GM19351 (cell line): ENCODE results near the gene WFDC9.
"Not testable (repeated sequence)": the region's sequence is repeated elsewhere in the genome, so short reads cannot be mapped to it uniquely, and the experiment has no call there.

Source experiments
- ATAC-seq: cut with Tn5 transposase; IDR thresholded peaks from one replicate; pipeline ENCODE4 v1.9.1; 2021; ENCODE audit warnings: mild to moderate bottlenecking, moderate library complexity; ENCODE audit not compliant: unreplicated experiment

Gene WFDC9

DNA sequence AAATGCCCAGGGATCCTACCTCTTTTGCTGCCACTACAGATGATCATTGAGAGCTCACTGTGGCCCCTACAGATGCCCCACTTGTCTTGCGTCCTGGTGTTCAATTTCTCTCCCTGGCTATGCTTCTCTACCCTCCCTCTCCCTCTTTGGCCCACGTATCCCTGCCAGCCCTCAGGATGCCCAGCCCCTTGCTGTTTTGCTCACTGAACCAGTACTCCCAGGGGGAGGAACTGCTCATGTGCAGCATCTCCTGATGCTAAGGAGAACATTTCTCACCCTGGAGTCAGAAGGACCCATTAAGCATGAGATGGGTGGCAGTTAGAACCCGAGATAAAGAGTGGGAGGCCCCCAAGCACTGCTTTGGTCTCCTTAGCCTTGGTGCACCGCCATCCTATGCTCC lies at the start of gene WFDC9:
TSS of gene WFDC9 (minus strand) at position 101 of the 400 bp plus-strand sequence. CDS start 21,103 bp downstream, outside the sequence.
- no peak for ATAC-seq

DNA sequence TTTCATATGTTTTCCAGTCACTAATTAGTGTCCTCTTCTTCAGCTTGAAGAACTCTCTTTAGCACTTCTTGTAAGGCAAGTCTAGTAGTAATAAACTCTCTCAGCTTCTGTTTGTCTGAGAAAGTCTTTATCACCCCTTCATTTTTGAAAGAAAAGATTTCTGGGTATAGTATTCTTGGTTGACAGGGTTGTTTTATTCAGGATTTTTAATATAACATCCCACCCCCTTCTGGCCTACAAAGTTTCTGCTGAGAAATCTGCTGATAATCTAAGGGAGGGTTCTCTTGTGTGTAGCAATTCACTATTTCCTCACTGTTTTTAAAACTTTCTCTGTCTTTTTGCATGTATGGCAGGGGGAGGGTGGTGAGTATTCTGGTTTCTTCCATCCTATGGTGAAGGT lies 48.6 kb upstream of the WFDC9 start:
- ATAC-seq, result no peak

DNA sequence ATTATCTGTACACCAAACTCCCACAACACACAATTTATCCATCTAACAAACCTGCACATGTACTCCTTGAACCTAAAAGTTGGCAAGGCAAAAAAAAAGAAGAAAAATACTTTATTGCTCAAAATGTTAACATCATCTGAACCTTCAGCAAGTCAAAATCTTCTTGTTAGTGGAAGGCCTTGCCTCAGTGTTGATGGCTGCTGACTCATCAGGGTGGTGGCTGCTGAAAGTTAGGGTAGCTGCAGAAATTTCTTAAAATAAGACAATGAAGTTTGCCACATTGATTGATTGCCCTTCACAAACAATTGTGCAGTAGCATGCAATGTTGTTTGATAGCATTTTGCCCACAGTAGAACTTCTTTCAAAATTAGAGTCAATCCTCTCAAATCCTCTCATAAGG lies 41.7 kb upstream of the WFDC9 start:
- ATAC-seq, result no peak

DNA sequence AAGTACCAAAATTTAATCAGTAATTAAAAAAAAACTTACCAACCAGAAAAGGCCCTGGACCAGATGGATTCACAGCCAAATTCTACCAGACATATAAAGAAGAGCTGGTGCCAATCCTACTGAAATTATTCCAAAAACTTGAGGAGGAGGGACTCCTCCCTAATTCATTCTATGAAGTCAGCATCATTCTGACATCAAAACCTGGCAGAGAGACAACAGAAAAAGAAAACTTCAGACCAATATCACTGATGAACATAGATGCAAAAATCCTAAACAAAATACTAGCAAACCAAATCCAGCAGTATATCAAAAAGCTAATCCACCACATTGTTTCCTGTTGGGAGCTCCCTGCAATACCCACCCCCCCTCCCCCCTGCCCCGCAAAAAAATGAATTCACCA lies 39.1 kb upstream of the WFDC9 start, which contains the start of gene WFDC11:
TSS of gene WFDC11 (minus strand) at position 101 of the 400 bp plus-strand sequence. CDS start 19,639 bp downstream, outside the sequence.
- ATAC-seq, result no peak

DNA sequence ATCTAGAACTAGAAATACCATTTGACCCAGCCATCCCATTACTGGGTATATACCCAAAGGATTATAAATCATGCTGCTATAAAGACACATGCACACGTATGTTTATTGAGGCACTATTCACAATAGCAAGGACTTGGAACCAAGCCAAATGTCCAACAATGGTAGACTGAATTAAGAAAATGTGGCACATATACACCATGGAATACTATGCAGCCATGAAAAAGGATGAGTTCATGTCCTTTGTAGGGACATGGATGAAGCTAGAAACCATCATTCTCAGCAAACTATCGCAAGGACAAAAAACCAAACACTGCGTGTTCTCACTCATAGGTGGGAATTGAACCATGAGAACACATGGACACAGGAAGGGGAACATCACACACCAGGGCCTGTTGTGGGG lies 26.0 kb upstream of the WFDC9 start:
- ATAC-seq, result not testable (repeated sequence)

DNA sequence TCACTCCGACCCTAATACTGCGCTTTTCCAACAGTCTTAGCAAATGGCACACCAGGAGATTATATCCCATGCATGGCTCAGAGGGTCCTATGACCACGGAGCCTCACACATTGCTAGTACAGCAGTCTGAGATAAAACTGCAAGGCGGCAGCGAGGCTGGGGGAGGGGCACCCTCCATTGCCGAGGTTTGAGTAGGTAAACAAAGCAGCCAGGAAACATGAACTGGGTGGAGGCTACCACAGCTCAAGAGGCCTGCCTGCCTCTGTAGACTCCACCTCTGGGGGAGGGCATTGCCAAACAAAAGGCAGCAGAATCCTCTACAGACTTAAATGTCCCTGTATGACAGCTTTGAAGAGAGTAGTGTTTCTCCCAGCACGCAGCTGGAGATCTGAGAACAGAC lies 20.6 kb upstream of the WFDC9 start:
- not testable (repeated sequence) for ATAC-seq

DNA sequence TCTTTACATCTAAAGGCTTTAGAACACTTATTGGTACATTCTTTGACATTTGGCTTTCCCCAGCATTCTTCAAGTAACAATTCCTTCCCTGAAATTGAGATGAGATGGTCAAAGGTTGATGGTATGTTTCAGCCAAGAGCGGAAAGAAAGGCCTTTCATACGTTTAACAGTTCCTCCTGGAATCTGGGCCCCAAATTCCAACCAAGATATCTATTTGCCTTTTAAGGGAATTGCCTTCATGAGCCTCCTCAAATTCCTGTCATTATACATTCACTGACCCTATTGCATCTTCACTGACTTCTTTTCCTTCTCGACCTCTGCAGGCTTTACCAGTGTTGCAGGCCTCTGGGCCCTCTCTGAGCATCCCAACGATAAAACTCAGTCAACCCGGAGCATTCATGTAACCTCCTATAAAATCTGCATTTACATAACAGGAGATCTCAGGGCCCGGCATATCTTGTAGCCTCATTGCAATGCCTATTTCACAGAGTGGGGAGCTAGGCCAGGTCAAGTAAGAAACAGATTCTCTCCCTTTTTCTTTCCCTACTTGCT lies 18.3 kb upstream of the WFDC9 start:
- no peak for ATAC-seq

DNA sequence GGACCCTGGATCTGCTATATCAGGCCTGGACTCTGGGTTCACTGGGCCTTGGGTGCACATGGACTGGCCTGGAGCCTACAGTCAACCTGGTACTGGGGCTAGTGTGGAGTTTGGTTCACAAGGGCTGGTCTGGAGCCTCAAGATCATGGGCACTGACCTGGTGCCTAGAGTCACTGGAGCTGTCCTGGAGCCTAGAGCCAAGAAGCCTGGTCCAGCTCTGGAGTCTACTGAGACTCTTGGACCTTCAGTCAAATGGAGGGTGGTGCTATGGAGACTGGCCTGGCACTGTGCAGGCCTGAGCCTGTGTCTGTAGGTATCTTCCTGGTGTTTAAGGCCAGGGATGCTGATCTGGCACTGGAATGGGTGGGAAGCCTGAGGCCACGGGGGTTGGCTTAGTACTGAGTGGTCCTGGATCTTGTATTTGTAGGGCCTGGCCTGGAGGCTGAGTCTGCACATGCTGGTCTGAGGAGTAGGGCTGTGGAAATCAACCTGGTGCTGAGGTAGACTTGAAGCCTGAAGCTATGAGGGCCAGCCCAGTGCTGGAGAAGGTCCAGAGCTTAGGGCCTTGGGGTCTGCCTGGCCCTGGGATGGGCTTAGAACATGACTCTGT lies 16.5 kb upstream of the WFDC9 start:
- no peak for ATAC-seq

DNA sequence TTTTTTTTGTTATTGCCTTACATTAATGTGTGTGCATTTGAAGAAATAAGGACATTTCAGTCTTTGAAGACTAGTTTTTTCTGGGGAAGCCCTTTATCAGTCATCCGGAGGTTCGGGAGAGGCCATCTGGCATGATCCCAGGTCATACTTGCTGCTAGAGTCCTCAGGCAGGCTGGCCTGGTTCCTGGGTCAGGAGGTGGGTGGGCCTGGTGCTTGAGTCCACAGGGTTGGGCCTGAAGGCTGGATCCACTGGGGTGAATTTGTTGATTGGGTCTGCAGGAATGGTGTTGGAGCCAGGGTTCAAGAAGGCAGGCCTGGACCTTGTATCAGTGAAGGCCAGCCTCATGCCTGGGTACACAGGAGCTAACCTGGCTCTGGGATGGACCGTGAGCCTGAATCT lies 15.8 kb upstream of the WFDC9 start:
- ATAC-seq, result no peak

DNA sequence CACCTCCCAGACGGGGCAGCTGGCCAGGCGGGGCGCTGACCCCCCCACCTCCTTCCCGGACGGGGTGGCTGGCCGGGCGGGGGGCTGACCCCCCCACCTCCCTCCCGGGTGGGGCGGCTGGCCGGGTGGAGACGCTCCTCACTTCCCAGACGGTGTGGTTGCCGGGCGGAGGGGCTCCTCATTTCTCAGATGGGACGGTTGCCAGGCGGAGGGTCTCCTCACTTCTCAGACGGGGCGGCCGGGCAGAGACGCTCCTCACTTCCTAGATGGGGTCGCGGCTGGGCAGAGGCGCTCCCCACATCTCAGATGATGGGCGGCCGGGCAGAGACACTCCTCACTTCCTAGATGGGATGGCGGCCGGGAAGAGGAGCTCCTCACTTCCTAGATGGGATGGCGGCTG lies 14.8 kb upstream of the WFDC9 start:
- ATAC-seq, result not testable (repeated sequence)

DNA sequence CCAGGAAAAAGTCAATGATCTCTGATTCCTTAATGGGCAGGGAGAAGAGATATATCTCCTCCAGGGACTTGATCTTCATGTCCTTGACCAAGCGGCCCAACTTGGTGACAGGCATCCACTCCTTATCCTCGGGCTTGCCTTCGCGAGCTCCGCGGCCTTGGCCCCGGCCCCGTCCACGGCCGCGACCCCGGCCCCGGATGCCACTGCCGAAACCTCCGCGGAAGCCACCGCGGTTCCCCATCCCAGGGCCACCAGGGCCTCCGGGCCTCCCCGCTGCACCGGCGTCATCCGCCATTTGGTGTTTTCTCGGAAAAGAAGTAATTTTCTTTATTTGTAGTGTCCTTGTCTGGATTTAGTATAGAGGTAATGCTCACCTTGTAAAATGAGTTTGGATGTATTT lies 10.0 kb upstream of the WFDC9 start:
- not testable (repeated sequence) for ATAC-seq

DNA sequence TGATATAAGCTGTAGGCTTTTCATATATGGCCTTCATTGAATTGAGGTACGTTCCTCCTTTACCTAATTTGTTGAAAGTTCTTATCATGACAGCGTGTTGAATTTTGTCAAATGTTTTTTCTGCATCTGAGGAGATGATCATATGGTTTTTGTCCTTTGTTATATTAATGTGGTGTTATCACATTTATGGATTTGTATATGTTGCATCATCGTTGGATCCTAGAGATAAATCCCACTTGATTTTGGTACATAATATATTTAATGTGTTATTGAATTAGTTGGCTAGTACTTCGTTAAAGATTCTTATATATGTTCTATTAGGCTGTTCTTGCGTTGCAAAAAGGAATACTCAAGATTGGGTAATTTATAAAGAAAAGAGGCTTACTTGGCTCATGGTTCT lies 8.6 kb upstream of the WFDC9 start:
- no peak for ATAC-seq

DNA sequence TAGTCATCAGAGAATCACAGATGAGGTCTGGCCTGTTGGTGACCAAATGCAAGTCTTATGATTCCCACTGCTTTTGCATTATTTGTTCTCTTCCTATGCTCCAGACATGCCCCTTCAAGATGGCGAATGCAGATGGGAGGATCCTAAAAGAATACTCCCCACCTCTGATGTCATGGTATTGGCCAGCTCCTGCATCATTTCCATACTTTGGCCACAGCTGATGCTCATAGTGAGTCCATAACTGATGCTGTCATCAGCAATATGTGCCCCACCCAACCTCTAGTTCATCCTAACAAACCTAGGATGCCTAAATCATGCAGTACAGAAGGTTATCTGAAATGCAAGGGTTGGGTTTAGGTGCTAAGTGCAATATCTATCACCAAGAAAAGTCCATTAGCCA lies 5.4 kb upstream of the WFDC9 start:
- no peak for ATAC-seq

DNA sequence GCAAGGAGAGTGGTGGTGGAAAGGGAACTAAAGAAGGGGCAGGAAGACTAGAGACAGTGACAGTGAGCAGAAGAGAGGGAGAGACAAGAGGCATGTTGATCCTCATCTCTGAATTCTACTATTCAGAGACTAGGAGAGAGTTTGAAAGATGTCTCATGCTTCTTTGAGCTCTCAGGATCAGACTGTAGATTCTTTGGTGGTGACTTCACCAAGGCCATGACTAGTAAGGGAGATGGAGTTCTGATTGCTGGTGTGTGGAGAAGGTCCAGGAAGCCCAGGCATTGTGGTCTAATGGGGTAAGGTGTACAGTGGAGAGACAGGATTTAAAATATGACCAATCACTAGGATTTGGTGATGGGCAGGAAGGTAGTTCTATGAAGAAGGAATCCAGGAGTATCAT lies 713 bp downstream of the WFDC9 start:
- no peak for ATAC-seq

DNA sequence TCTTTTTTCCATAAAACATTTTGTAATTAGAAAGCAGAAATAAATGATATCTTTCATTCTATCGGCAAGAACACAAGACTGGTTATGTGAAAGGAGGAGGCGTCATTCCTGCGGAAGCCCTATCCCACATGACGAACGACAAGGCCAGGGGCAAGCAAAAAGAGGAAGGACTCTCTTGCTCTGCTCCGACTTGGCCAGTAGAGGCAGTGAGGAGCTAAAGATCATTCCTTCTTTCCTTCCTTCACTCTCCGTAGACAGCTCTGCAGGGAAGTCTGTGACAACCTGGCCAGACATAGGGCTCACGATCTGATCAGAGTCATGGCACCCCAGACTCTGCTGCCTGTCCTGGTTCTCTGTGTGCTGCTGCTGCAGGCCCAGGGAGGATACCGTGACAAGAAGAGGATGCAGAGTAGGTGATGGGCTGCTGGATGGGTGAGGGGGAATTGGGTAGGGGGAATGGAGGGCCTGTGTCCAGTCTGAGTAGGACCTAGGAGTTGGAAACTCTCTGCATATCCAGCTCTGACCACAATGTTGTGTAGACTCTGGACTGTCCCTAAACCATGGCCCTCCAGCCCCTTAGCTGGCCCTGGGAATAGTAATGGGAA lies 1.5 kb downstream of the WFDC9 start, which contains the start of gene WFDC10A:
TSS of gene WFDC10A (plus strand) at position 244 of the 605 bp plus-strand sequence. CDS start at position 319, 75 bp downstream.
- peak; percentile 74 for ATAC-seq

DNA sequence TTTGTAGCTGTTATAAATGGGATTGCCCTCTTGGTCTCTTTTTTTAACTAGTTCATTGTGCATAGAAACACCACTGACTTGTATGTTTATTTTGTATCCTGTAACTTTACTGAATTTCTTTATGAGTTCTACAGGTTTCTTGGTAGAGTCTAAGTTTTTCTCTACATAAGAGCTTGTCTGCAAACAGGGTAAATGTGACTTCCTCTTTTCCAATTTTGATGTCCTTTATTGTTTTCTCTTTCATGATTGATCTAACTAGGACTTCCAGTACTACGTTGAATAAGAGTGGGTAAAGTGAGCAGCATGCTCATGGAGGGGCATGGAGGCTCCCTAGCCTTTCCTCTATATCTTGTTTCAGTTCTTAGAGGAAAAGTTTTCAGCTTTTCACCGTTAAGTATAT lies 4.5 kb downstream of the WFDC9 start:
- no peak for ATAC-seq

DNA sequence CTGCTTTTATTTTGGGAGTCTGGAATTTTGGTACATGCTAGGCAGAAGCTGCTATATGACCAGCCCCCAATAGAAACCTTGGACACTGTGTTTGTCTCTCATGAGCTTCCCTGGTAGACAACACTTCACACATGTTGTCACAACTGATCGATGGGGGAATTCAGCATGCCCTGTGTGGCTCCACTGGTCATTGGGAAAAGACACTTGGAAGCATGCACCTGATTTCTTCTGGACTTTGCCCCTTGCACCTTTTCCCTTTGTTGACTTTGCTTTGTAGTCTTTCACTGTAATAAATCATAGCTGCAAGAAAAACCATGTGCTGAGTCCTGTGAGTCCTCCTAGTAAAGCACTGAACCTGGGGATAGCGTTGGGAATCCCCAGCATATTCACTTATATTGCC lies 9.5 kb downstream of the WFDC9 start:
- ATAC-seq, result no peak

DNA sequence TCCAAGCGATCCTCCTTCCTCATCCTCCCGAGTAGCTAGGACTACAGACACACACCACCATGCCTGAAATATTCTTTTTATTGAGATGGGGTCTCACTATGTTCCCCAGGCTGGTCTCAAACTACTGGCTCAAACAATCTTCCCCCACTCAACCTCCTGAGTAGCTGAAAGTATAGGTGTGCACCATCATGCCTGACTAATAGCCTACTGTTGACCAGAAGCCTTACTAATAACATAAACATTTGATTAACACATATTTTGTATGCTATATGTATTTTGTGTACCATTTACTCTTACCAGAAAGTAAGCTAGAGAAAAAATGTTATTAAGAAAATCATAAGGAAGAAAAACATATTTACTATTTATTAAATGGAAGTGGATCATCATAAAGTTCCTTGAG lies 13.5 kb downstream of the WFDC9 start:
- ATAC-seq, result no peak

DNA sequence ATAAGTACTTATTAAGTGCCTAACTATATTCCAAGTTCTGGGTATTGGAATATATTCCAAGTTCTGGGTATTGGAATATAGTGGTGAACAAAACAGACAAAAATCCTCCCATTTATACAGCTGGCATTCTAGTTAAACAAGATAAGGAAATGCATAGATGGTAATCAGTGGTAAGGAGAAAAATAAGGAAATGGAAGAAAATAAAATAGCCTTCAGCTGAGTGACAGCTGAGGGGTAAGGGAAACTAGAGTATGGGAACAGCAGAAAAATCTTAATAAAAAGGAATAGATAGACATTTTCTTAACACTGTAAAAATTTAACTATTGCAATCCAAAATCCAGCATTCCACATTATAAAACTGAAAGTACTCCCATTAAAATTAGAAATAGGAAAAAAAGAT lies 18.8 kb downstream of the WFDC9 start:
- ATAC-seq, result no peak

DNA sequence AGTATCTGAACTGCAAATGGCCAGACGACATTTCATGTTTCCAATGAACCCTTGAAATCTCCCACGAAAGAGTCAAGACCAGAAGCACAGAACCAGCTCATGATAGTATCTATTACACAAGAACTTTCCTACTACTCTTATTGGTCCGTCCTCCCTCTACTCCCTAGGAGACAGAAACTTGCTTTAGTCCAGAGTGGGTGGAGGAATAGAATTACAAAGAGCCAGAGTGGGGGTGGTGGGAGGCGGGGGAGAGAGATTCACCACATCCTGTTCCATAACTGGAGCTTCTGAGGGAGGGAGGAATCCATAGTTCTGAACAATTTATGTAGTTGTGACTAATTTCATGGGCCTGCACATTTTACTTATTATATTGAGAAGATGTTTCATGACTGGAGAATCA lies 20.0 kb downstream of the WFDC9 start:
- no peak for ATAC-seq

DNA sequence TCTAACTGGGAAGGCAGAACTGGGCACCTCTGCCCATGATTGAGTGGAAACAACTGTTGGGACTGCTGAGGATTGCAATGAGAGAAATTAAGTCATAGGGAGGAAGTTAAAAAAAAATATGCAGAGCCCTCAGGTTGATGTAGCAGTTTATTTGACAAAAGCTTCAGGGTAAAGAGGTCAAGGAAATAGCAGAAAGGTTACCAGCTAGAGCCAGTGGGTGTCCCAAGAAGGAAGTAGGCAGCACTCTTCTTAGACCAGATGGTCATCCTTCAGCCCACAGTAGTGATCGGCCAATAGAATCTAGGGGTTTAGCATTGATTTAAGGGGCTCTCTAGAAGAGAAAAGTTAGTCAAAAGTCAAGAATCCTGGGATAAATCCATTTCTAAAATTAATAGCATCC lies 23.3 kb downstream of the WFDC9 start:
- no peak for ATAC-seq

DNA sequence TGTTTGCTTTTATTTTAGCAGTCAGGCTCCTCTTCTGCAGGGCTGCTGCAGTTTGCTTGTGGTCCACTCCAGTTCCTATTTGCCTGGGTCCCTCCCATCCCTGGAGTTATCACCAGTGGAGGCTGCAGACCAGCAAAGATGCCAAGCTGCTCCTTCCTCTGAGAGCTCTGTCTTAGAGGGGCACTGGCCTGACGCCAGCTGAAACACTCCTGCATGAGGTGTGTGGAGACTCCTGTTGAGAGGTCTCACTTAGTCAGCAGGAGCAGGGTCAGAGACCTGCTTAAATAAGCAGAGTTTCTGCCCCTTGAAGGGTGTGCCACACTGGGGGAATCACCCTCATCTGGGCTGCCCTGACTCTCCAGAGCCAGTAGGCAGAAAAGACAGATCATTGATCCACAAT lies 35.8 kb downstream of the WFDC9 start:
- no peak for ATAC-seq
